Measurements from ENCODE around the gene NTM.
"Not testable (repeated sequence)": the region's sequence is repeated elsewhere in the genome, so short reads cannot be mapped to it uniquely, and the experiment has no call there.

Gene NTM

DNA sequence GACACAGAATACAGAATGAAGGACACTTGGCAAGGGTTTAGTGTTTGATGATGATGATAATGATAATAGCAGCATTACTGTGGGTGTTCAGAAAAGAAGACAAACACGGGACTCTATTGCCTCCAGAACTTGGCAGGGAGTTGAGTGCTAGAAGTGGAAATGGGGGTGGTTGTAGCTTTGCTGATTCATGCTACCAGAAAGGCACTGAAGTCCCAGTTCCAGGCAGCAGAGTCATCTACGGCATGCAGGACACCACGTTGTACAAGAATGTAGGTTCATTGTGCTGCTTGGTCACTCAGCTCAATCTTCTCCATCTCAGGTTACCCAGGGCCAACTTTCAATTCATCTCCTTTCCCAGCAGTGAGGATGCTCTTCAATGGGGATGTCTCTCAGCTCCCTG, 115.7 kb downstream of the NTM start:
- no peak overlapping the region for H3K27ac ChIP-seq
- TF ChIP-seq, protein P1, sequence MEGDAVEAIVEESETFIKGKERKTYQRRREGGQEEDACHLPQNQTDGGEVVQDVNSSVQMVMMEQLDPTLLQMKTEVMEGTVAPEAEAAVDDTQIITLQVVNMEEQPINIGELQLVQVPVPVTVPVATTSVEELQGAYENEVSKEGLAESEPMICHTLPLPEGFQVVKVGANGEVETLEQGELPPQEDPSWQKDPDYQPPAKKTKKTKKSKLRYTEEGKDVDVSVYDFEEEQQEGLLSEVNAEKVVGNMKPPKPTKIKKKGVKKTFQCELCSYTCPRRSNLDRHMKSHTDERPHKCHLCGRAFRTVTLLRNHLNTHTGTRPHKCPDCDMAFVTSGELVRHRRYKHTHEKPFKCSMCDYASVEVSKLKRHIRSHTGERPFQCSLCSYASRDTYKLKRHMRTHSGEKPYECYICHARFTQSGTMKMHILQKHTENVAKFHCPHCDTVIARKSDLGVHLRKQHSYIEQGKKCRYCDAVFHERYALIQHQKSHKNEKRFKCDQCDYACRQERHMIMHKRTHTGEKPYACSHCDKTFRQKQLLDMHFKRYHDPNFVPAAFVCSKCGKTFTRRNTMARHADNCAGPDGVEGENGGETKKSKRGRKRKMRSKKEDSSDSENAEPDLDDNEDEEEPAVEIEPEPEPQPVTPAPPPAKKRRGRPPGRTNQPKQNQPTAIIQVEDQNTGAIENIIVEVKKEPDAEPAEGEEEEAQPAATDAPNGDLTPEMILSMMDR (IDR thresholded peaks at IDR 0.05): no peak
- TF ChIP-seq ZFX (IDR thresholded peaks at IDR 0.05; ENCODE audit: borderline replicate concordance): no peak

DNA sequence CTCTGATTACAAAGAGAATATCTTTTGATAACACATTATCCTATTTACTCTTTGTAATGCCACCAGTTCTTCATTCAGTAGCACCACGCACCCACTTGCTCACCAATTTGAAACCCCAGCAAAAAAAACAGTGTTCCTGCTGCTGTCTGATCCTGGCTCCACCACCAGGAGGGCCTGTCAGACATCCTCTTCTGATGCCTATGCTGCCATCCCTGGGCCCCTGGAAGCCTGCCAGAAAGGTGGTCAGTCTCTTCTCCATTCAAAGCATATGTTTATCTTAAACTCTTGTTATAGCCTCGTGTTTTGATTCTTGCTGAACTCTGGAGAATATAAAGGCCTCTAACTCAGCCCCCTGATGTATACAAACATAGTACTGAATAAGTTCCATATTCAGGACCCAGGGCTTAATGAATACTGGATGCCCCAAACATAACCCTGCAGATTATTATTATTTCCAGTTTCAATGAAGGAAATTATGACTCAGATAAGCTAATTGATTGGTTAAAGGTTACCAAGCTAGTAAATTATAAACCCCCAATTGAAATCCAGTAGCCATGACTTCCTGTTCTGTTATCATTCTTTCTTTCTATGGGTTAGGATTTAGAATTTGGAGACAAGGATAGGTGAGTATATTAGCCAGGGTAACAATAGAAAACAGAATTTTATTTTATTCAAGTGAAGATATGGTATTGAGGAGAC, 116.7 kb downstream of the NTM start:
- TF ChIP-seq, protein P1 (IDR thresholded peaks at IDR 0.05): no peak
- TF ChIP-seq ZFX (IDR thresholded peaks at IDR 0.05; ENCODE audit: borderline replicate concordance): no peak
- no peak overlapping the region for H3K27ac ChIP-seq

DNA sequence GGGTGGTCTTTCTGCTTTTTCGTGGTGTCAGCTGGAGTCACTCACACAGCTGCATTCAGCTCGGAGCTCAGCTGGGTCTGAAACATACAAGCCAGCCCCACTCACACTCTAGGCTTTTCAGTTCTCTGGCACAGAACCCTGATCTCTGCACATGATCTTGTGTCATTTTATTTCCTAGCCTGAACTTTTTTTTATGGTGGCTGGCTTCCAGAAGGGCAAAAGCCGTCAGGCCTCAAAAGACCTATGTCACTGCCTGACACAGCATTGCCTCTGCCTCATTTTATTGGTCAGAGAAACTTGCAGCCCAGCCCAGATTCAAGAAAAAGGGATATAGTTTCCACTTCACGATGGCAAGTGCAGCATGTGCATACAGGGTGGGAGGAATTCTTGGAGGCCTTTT, 117.8 kb downstream of the NTM start:
- H3K27ac ChIP-seq: no peak overlapping the region
- TF ChIP-seq, protein P1 (IDR thresholded peaks at IDR 0.05): no peak
- TF ChIP-seq ZFX (IDR thresholded peaks at IDR 0.05; ENCODE audit: borderline replicate concordance): no peak

DNA sequence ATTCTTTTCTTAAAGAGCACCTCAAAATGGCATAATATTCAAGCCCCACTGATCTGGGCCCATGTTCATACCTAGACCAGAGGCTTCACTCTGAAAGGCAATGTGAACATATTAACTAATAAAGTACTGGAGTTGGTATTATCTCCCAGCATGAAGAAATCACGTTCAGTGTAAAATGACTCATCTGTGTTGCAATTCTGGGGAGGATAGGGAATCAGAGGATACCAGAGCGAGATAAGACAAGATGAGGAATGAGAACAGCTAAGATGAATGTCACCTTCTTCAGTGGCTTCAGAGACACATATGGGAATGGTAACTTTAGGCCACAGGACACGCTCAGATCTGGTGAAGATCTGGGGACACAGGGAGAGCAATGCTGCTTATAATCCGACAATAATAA, 121.1 kb downstream of the NTM start:
- H3K27ac ChIP-seq: no peak overlapping the region
- no peak for TF ChIP-seq ZFX (IDR thresholded peaks at IDR 0.05; ENCODE audit: borderline replicate concordance)
- TF ChIP-seq, protein P1 (IDR thresholded peaks at IDR 0.05): no peak

DNA sequence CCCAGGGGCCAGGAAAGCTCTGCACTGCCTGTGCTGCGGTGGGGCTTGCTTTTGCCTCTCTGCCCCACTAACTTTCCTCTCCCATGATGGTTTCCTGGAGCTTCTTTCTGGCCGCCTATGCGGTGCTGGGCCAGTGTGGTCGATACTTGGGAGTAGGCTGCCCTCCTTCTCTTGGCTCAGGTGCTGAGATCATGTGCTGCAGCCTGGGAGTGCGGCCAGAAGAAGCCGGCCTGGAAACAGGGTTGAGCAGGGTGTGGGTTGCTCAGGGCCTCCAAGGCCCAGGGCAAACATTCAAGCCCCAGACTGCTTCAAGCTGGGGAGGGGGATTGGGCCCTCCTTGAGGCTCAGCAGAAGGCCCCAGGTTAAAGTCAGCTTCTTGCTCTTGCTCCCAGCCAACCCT, 125.0 kb downstream of the NTM start:
- TF ChIP-seq, protein P1 (IDR thresholded peaks at IDR 0.05): no peak
- TF ChIP-seq ZFX (IDR thresholded peaks at IDR 0.05; ENCODE audit: borderline replicate concordance): no peak
- no peak overlapping the region for H3K27ac ChIP-seq

DNA sequence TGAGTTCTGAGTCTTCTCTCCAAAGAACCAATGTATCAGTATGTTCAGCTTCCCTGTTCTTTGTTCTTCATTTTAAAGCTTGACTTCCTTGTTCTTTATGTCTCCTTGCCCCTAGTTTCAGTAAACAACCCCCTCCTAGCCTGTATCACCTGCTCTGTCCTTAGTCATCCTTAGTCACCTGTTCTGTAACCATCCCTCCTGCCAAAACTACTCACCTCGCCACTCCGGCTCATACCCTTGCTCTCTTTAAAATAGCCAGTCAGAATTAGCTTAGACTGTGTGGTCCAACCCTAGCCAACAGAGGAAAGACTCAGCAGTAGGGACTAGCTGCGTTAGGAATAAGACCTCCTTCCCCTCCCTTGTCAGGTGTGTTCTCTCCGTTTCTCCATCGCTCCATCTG, 127.3 kb downstream of the NTM start:
- H3K27ac ChIP-seq: not testable (repeated sequence)

DNA sequence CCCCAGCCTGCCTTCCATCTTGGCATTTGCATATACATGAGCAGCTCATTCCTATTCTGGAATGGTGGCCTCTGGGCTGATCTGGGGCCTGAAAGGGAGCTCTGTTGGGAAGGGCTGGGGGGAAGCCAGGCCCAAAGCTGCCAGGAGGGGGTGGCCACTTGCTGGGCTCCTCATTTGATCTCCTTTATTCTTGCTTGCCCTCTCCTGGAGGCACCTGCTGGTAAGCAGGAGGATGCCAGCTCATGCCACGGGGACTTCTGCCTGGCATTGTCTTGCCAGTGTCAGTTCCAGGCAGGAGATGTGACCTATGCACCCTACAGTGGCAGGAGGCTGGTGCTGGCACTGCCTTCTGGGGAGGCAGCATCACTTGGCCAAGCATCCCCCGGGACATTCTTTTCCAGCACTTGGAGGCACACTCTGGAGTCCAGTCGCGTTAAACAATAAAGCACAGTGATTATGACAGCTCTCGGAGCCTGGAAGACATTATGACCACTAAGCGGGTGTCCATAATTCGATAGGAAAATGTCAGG, 128.3 kb downstream of the NTM start:
- H3K27ac ChIP-seq: no peak overlapping the region
- TF ChIP-seq, protein P1 (IDR thresholded peaks at IDR 0.05): no peak
- TF ChIP-seq ZFX (IDR thresholded peaks at IDR 0.05; ENCODE audit: borderline replicate concordance): no peak

DNA sequence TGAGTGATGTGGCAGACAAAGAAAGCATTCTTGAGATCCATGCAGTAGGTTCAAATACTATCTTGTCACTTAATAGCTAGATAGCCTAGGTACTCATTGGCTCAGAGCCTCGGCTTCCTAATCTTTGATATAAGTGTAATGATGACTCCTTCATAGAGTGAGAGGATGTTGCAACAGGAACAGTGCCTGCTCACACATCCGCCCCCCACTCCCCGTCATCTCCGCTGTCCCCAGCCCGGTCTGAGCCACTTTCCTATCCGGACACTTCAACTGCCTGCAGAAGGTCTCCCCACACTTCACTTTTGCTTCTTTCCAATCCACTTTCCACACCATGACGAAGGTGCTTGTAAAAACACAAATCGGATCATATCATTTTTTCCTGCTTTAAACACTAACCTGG, 128.8 kb downstream of the NTM start:
- H3K27ac ChIP-seq: no peak overlapping the region
- no peak for TF ChIP-seq ZFX (IDR thresholded peaks at IDR 0.05; ENCODE audit: borderline replicate concordance)
